Glomerular endothelial cell (primary cell): ENCODE measurements around the gene KRTAP29-1. TPM values are rescaled to one million over a fixed set of nuclear protein-coding genes. Genes with fewer than 3 reads are reported as not detected.
A peak's percentile ranks its signal among the peaks of the same experiment; 100 is the strongest.

Experiments
- DNase-seq: peaks from one replicate; pipeline ENCODE4 v3.0.0-alpha.2; 2011; ENCODE audit warnings: low read depth, low spot score; ENCODE audit errors: extremely low read depth
- total RNA-seq: library from RNA; depleted of rRNA; stranded (reverse); fragments of >200 nt; gene quantifications from 2 replicates; pipeline ENCODE4 v1.2.3, GENCODE V29; 2015

KRTAP29-1 gene
- total RNA-seq, 1 donor from 2014 or later: not detected

DNA sequence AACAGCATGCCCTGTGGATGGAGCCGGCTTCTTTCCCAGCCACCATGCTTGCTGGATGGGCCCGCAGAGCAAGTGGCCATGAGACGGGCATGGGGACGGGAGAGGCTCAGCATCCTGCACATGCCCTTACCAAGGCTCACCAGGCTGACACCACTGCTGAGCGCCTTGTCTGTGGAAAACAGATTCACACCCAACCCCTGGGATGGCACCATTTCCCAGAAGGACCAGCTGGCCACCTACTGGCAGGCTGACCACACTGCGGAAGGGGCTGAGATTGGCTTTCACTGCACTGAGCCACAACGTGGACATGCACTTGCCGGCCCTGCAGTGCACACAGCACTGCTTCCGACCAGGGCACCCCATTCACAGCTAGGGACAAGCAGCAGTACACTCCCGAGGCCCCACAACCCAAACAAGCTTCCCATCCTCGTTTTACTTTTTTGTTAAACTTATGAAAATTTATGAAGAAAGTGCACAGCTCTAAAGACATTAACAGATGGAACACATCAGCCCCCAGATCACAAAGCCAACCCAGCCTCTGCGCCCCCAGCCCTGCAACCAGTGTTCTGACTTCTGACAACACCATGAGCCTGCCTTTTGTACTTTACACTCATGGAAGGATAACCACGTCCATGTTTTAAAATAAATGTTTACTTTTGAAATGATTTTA, 26.8 kb upstream of the KRTAP29-1 start:
- DNase-seq: no peak

DNA sequence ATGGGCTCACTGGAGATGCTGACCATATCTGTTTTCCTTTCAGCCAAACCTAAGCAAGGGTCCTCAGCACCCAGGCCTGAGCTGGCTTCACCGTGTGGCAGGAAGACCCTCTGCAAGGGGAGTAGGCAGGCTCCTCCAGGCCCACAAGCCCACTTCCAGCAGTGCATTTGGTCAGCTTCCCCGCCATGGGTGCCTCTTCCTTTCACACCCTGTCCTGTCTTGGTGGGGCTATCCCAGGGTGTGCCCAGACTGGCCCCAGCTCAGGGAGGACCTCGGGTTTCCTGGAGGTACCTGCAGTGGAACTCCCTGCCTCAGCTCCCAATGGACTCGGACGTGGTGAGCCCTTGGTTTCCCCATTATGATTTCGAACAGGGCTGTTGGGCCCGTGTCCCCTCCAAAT, 25.6 kb upstream of the KRTAP29-1 start:
- no peak for DNase-seq

DNA sequence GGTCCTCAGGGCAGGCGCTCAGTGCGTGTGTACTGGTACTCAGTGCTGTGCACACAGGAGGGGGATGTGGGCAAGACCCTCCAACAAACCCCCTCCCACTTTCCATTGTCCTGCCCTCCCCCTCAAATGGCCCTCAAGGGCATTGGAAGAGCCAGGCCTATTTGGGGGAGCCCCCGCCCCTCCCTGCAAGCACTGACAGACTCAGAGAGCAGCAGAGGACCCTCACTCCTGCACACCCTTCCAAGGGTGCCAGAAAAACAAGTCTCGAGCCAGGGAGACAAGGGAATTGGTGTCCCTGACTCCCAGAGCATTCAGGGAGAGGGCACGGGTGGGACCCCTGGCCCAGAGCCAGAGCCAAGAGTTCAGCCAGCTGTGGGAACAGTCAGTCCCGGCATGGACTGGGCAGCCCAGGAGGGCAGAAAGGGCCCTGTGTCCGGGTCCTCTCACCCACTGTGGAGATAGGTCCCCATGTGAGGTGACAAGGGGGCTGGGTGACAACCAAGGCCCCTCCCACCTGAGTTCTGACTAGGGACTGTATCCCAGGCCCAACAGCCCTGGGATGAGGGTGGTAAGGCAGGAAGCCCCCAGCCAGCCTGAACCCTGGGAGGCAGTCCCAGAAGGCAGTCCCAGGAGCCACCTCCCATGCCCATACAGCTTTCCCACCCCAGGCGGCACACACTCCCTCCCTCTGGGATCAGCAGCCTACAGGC, 24.9 kb upstream of the KRTAP29-1 start:
- DNase-seq: no peak

DNA sequence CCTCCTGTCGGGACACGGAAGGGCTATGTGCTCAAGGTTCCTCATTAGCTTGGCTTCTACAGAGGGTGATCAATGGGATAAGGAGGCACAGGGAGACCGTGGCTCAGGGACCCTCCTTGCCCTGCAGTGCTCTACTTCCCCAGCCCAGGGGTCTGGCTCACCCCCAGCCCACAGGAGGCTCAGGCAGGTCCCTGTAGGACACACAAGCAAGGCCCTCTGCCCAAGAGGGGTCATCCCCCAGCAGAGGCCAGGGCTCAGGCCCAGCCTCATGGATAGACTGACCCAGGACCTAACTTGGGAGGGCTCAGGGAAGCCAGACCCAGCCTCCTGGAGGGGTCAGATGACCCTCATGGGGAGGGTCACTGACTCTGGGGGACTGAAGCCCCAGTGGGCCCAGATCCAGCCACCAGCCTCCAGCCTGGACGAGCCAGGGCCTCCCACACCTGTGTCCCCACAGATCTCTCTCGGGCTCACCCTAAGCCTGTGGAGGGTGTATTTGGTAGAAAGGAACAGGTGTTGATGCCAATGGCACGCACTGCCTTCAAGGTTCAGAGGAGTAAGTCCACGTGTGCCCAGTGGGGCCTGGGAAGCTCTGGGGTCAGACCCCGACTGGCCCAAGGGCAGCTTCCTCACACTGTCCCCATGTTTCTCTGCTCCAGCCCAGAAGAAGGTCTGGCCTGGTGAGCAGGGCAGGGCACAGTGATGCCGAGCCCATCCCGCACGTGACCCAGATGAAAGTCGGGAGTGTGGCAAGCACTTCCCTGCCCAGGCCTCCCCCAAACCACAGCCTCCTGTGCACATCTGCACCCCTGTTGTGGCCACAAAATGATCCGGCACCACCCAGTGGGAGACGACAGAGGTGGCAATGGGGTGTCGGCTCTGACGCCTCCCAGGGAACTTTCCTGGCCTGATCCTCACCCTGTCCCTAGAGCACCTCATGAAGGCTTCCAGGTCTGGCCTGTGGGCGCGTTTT, 23.8 kb upstream of the KRTAP29-1 start:
- no peak for DNase-seq

DNA sequence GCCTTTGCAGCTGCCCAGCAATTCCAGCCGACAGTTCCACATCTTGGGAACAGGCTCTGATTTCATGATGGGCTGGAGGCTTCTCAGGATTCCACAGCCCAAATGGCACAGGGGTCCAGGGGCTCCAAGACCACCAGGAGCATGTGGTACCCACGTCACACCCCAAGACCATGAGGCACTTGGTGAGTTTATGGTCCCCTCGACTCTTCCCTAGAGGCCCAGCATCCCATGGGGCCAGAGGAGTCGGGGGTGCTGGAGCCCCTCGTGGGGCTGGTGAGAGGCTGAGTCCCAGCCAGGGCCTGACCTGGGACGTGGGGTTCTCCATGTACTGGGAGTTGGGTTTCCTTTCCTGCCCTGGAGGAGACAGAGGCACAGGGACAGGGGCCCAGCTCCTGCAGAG, 23.0 kb upstream of the KRTAP29-1 start:
- DNase-seq: no peak

DNA sequence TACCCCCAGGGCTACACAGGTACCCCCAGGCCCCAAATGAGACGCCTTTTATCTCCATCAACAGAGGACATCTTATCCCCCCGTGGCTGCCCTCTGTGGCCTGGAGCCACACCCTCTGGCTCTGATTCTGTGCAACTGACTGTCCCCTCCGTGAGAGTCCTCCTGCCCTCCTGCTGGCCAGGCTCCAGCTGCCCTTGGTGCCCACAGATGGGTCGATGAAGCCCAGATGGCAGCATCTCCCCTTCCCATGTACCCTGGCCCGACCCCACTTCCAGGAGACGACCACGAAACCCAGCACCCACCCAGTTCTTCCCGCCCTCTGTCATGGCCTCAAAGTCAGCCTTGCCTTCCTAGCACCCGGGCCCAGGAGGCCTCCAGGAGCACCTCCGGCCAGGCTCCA, 22.5 kb upstream of the KRTAP29-1 start:
- DNase-seq: no peak

DNA sequence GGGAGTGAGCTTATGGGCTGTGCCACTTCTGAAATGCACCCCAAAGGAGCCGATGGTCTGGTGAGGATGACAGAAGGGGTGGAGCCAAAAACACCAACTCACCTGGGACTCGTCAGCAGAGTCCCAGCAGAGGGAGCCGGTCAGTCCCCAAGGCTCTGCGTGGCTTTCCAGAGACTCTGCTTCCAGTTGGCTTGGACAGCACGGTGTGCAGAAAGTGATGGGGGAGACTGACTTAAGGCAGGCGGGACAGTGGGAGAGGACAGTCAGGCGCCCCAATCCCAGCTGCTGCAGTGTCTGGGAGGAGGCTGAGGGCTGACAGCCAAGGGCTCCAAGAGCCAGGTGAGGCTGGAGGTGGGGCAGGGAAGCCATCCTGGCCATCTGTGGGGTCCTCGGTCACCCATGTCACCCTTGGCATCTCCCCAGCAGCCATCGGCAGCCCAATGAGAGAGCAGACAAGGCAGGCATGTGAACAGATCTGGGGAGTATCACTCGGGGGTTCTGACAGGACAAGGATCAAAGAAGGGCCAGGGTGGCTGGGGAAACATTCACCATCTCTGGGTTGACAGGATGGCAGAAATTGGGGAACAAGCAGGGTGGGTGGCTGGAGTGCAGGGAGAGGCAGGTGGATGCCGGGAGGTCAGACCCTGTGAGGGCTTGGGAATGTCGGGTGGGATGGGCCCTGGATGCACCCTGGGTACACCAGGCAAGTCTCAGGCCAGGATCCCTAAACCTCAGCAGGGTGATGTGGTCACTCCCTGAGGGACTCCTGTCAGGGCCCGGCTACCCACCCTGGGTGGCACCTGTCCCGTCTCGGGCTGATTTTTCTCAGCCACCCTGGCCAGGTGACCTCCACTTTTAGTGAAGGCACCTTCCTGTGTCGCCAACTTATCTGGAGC, 21.8 kb upstream of the KRTAP29-1 start:
- no peak for DNase-seq

DNA sequence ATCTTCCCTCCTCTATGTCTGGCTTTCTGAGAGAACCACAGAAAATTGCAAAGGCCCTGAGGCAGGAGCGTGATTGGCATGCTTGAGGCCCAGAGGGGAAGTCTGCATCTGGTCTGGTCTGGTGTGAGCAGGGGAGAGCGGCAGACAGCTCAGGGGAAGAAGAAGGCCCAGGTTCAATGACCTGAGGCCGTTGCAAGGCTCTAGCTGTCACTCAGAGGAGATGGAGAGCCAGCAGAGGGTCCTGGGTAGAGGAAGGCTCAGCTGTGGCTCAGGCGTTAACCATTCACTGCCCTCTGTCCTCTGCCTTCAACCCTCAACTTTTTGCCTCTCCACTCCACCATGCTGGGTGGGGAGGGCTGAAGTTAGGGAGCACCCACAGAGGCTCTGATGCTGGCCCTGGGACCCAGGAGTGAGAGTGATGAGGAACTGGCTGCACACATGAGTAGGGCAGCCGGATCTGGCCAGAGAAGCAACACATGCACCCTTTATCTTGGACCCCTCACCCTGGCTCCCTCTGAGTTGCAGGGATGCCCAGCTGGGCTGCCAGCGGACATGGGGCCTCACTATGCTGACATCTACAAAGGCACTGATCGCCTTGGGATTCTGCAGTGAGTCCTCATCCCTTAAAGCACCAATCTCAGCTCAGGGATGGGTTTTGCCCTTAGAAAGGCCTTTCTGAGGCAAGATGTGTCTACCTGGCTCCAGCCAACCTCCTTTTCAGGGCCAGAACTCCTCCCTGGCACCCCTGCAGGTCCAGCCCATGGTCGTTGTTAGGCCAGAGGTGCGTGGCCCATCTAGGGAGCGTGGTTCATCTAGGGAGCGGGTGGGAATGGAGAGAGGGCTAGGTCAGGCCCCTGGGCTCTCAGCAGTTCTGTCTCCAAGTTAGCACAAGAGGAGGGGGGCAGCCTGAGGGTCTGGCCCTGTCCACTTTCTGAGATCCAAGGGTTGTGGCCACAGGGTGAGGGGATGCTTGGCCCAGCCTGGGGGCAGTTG, 20.5 kb upstream of the KRTAP29-1 start:
- no peak for DNase-seq

DNA sequence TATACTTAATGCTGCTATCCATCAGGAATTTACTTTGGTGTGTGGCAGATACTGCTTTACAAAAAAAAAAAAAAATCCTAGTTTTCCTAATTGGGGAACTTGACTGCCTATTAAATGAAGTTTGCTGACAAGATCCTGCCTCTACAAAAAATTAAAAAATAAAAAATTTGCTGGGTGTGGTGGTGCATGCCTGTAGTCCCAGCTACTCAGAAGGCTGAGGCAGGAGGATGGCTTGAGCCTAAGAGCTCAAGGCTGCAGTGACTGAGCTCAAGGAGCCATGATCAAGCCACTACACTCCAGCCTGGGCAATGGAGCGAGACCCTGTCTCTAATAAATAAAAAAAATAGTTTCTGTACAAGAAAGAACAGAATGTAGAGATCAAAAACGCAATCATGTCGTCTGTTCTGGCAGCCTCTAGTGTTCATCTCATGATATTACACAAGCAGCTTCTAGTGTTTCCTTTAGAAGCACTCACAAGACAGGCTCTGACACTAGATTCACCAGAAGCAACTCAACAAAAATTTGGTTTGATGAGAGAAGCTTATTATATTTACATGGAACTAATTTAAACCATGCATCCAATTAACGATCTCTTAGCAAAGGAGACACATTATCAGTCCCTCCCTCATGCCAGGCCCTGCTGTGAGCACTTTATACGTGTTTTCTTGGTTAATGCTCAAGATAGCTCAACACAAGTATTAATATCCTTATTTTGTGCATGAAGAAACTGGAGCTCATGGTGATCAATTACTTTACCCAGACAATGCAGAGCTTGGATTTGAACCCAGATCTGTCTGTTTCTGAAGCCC, 19.6 kb upstream of the KRTAP29-1 start:
- peak; percentile 16 for DNase-seq

DNA sequence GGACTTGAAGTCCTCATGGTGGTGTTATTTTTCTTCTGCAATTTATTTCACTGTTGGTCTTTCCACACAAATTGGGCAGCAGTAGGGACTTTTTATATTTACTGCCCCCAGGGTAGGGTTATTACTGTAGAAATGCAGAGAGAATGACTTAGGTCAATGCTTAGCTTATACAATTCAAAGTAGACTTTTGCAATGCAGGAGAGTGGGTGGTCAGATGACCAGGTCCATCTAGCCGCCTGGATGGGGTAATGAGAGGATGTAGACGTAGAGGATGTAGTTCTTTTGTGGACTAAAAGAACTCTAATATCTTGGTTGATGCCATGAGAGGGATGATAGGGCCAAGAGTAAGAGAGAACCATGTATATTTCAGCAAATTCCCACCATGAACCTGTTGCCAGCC, 15.6 kb upstream of the KRTAP29-1 start:
- DNase-seq: no peak

DNA sequence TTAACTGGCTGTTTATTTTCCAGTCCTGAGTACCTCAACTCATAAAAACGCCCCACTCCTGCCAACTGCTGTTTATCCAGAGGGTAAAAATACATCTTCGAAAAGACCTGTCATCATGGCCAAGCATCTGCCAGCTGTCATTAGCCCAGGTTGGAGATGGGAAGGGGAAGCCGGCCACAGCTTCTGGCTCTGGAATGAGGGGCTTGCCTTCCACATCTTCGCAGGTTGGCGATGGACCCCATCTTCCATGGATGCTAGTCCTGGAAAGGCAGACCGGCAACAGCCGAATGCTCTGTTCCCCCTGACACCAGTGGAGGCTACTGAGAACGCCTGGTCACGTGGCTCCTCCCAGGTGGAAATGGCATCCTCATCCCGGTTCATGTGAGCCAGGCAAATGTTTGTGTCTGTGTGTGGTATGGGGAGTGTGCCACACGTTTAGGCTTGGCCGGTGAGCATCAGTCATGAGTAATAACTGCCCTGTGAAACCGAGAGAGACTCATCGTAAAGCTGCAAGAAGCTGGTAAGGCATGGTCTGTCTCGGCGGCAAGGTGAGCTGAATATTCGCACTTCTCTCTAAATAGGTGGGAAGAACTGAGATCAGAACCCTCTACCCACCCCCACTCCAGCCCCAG, 13.3 kb upstream of the KRTAP29-1 start:
- no peak for DNase-seq

DNA sequence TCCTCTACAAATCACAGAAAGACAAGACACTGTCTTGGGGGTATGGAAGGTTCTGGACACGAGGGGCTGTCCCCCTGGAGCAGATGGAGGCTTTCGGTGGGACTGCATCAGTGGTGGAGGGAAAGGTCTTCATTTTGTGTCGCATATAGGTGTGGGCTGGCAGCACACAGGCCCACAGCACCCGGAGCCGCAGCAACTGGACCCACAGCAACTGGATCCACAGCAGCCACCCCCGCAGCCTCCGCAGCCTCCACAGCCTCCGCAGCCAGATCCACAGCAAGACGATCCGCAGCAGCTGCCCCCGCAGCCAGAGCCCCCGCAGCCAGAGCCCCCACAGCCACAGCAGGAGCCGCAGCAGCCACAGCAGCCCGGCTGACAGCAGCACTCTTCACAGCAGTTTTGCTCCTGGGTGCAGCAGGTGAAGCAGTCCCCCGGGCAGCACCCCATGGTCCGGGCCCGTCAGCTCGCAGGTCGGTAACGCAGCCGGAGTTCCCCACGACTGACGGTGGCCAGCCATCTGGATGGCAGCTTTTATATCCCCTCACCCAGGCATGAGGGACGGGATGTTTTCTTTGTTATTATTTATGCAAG, 12.6 kb upstream of the KRTAP29-1 start, which contains the start of gene KRTAP17-1:
Gene KRTAP17-1 (minus strand): TSS at position 507 of the 591 bp plus-strand sequence. CDS start 60 bp downstream, at position 447.
- no peak for DNase-seq

DNA sequence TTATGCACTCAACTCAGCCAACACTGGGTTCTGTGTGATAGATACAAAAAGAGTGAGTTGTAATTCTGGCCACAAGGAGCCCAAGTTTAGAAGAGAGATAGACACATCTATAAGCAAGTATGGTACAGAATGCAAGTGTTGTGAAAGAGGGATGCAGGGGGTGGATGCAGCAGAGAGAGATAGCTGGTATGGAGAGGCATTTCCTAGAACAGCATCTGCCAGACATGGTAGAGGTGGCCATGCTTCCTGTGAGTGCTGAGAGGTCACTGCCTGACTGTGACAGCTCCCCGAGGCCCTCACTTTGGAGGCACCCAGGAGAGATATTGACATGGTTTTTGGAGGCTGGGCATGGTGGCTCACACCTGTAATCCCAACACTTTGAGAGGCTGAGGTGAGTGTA, 8.5 kb upstream of the KRTAP29-1 start:
- no peak for DNase-seq

DNA sequence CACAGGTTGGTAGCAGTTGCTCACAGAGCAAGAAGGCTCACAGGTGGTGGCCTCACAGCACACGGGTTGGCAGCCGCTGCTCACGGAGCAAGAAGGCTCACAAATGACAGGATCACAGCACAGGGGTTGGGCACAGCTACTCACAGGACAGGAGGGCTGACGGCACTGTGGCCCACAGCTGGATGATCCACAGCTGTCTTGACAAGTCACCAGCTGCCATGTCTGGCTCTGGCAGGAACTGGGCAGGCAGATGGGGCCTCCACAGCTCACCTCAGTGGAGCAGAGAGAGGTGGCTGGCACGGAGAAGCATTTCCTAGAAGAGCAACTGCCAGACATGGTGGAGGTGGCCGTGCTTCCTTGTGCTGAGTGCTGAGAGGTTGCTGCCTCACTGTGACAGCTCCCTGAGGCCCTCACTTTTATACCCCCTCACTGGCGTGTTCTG, 6.3 kb upstream of the KRTAP29-1 start, which contains the start of gene KRTAP16-1:
Gene KRTAP16-1 (minus strand): TSS at position 392 of the 442 bp plus-strand sequence. CDS start 56 bp downstream, at position 336.
- no peak for DNase-seq

DNA sequence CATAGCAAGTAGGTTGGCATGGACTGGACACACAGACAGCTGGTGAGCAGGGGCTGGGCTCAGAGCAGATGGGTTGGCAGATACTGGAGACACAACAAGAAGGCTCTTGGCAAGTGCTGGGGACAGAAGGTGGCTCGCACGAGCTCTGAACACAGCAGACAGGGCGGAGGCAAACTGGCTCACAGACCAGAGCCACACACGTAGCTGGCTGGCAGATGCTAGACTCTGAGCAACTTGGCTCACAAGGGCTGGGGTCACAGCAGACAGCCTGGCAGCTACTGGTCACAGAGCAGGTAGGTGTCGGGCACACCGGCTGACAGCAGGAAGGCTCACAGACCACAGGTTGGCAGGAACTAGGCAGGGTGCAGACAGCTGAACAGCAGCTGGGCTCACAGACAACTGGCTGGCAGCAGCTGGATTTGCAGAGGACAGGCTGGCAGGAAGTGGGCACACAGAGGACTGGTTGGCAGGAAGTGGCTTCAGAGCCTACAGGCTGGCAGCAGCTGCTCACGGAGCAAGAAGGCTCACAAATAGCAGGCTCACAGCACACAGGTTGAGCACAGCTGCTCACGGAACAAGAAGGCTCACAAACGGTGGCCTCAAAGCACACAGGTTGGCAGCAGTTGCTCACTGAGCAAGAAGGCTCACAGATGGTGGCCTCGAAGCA, 5.7 kb upstream of the KRTAP29-1 start:
- DNase-seq: no peak

DNA sequence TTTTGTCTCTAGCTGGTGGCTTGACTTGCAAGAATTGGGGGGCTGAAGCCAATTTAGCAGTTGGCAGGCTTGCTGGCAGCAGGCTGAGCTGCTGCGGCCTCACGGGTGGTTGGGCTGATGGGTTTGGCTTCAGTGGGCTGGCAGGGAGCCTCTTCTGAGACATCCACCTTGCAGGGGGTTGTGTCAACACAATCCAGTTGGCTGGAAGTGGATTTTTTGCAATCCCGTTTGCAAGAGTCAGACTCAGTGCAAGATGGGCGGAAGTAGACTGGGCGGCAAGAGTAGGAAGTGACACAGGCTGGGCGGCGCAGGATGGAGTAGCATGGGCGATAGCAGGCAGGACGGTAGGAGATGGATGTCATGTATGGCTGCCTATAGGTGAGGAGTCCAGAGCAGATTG, 5.0 kb upstream of the KRTAP29-1 start:
- no peak for DNase-seq

DNA sequence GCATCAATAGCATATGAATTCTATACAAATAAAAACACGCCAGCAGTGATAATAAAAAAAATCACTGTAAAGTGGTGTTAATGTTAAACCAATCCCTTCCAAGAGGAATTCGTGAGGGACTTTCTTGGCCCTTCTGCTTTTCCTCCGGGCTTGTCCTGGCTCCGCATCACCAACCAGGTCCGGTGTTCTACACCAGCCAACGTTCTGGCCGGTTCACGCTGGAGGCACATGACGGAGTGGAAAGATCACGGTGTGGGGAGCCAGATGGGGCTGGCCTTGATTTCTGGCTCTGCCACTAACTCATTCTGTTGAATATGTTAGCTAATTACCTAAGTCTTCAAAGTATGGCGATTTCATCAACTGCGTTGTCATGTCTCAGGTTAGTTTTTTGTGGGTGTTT, 1.4 kb upstream of the KRTAP29-1 start:
- no peak for DNase-seq
